C1 segment of cervical spinal cord (tissue), 14 donors: ENCODE measurements around the gene RLN2.
"Not testable (repeated sequence)": the region's sequence is repeated elsewhere in the genome, so short reads cannot be mapped to it uniquely, and the experiment has no call there.

Experiments used
- DNase-seq, 14 donors: peaks; one replicate each; lab custom pipeline; 2025; lab: John Stamatoyannopoulos, UW

RLN2 gene

DNA sequence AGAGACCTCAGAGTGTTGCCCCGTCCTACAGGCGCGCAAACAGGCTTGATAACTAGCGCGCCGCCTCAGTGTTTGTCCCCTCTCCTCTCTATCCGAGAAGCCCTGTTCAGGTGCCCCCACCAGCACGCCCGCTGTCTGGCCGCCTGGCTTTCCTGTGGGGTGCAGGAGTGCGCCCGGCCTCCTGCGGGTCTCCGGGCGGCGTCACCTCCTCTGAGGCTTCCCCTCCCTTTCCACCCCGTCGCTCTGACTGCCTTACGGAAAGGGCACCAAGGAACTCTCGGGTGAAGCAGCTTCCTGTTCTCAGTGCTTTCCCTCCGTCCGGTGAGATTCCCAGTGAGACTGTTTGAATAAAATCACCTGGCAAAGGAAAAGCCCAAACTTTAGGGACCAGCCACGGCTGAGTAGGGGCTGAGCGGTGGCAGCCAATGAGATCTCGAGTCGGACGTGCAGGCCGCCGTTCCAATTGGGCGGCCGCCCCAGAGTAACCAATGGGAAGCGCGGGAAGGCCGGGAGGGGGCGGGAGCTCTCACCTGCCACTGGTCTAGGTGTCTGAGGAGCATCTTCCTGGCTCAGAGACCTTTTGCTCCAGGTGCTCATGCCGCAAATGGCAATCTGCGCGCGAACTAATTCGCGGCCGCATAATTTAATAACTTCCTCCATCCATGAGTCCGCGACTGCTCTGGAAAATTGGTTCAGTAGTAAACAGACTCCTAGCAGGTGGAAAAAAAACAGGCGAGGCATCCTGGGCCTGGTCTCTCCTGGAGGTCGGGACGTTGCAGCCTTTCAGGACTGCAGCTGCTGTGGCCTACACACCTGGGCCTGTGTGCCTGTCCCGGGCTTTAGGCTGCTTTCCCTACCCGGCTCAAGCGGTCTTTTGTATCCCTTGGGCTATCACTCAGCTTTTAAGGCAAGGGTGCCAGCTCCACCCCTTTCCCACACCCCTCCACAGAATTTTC is at the start of gene RLN2:
RLN2 (minus strand) TSS at position 877 of the 956 bp plus-strand sequence; CDS start at position 741, 136 bp downstream.
- DNase-seq, result peak in 4 of 14 donors; percentile 4 to 20 (median 12)

GRCh38 chr9:5354184-5354583 is 49.7 kb upstream of the RLN2 start:
- DNase-seq, result no peak

DNA sequence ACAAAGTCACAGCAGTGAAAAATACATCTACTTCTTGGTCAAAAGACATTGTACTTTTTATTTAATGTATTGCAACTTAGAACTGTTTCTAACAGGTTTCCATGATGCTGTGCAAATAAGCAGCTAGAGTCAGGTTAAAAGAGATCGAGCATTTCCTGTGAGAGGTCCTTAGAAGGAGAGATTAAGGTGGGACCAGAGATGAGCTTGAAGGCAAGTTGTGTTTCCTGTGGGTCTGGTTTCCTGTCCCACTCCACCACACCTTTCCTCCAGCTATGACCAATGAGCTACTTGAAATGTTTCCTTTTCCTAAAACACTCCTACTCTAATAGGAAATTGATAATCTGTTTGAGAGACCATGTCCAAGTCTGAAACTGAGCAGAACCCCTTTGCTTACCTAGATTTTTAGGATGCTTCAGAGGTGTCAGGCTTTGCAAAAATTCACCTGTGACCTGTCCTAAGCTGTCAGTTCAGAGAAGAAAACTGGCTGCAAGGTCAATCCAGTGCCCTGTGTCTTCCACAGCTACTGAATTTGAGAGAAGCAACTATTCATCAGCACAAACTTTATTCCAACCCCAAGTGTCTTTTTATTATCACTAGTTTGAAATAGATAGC is 48.2 kb upstream of the RLN2 start:
- no peak for DNase-seq

DNA sequence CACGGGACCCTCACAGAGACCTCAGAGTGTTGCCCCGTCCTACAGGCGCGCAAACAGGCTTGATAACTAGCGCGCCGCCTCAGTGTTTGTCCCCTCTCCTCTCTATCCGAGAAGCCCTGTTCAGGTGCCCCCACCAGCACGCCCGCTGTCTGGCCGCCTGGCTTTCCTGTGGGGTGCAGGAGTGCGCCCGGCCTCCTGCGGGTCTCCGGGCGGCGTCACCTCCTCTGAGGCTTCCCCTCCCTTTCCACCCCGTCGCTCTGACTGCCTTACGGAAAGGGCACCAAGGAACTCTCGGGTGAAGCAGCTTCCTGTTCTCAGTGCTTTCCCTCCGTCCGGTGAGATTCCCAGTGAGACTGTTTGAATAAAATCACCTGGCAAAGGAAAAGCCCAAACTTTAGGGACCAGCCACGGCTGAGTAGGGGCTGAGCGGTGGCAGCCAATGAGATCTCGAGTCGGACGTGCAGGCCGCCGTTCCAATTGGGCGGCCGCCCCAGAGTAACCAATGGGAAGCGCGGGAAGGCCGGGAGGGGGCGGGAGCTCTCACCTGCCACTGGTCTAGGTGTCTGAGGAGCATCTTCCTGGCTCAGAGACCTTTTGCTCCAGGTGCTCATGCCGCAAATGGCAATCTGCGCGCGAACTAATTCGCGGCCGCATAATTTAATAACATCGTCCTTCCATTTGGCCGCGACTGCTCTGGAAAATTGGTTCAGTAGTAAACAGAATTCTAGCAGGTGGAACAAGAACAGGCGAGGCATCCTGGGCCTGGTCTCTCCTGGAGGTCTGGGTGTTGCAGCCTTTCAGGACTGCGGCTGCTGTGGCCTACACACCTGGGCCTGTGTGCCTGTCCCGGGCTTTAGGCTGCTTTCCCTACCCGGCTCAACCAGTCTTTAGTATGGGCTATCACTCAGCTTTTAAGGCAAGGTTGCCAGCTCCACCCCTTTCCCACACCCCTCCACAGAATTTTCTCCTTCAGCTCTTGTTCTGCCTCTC is 34.8 kb upstream of the RLN2 start, which contains the start of gene RLN1:
RLN1 (minus strand) TSS at position 885 of the 990 bp plus-strand sequence; CDS start at position 755, 130 bp downstream.
- peak in 5 of 14 donors; percentile 2 to 15 (median 5) for DNase-seq

DNA sequence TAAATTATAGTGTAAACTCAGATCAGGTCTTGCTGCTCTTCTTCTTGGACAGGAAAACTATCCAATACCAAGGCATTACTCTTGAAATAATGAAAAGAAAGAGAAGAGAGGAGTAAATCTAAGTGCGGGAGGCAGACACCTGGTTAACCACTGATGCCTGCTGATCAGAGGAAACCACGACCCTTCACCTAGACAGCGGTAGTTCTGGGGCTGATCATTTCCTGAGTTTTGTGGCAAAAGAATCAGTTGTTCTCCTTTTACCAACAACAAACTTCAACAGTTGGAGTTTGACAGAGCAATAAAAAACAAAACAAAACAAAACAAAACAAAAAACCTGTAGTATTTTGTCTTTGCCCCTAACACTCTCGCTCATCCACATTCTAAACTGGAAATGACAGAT is 32.2 kb upstream of the RLN2 start:
- DNase-seq, result no peak

DNA sequence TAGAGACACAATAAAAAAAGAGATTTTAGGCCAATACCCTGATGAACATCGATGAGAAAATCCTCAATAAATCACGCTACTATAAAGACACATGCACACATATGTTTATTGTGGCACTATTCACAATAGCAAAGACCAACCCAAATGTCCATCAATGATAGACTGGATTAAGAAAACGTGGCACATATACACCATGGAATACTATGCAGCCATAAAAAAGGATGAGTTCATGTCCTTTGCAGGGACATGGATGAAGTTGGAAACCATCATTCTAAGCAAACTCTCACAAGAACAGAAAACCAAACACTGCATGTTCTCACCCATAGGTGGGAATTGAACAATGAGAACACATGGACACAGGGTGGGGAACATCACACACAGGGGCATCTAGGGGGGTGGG is 26.8 kb upstream of the RLN2 start:
- not testable (repeated sequence) for DNase-seq

- no peak for DNase-seq
Observed at GRCh38 chr9:5326893-5327548, 22.5 kb upstream of the RLN2 start.

GRCh38 chr9:5326187-5326586 is 21.7 kb upstream of the RLN2 start:
- no peak for DNase-seq

DNA sequence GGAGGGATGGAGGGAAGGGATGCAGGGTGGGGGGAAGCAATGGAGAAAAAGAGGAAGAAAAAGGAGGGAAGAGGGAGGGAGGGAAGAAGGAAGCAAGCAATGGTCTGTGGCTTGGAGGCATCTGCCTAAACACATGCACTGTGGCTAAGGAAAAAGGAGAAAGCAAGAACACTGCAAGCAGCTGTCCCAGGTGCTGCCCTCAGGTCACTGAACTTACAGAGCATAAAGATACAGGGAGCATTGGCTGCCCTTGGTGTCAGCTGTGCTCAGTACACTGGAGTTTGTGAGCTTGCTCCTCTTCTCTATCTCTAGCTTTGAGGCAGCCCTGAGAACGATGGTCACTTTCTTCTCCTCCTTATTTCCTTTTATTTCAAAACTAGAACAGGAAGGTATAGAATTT is 17.1 kb upstream of the RLN2 start:
- not testable (repeated sequence) for DNase-seq

DNA sequence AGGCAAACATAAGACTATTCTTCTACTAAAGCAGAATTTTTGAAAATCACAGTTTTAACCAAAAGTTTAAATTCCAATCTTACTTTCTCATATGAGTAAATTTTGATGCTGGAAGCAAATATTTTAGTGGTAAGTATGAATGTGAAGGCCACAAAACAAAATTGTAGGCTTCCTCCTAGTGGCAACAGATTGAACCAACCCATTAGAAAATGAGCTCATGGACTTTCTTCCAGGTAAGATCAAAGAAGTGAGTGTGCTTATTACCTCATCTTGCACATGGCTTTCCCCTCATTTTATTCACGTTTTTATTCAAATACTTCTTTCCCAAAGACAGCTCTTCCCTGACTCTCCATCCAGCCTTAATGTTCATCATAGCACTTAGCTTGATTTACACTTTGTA is 16.5 kb upstream of the RLN2 start:
- no peak for DNase-seq

DNA sequence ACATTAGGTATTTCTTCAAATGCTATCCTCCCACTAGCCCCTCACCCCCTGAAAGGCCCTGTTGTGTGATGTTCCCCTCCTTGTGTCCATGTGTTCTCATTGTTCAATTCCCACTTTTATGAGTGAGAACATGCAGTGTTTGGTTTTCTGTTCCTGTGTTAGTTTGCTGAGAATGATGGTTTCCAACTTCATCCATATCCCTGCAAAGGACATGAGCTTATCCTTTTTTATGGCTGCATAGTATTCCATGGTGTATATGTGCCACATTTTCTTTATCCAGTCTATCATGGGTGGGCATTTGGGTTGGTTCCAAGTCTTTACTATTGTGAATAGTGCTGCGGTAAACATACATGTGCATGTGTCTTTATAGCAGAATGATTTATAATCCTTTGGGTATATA is 11.9 kb upstream of the RLN2 start:
- DNase-seq, result not testable (repeated sequence)

DNA sequence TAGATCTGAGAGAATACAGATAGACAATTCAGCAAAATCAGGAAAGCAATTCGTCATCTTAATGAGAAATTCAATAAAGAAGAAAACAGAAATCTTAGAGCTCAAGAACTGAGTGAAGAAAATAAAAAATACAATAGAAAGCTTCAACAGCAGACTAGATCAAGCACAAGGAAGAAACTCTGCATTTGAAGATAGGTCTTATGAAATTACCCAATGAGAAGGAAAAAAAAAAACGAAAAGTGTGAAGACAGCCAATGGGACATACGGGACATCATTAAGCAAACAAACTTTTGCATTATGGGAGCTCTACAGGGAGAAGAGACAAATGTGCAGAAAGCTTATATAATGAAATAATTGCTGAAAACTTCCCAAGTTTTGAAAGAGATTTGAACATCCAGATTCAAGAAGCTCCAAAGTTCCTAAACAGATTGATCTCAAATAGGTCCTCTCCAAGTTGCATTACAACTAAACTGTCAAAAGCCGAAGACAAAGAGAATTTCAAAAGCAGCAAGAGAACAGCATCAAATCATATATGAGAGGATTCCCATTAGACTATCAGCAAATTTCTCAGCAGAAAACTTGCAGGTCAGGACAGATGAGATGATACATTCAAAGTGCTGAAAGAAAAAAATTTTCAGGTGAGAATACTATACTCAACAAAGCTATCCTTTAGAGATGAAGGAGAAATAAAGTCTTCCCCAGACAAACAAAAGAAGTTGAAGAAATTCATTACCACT is 10.8 kb upstream of the RLN2 start:
- DNase-seq, result no peak

DNA sequence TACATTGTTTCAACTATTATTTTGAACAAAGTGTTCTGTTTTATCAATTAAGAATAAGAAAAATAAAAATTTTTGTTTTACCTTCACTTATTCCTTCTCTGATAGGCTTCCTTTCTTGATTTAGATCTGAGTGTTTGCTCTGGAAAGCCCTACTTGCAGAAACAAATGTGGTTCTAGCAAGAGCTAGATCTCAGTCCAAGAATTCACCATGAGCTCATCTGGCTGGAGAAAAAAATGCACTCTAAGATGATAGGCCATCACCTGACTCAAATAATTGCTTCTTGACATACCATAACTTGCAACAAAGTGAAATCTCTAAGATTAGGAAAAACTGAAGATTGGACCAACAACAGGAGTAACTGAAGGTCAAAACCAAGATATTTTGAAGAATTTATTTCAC is 6.3 kb upstream of the RLN2 start:
- DNase-seq, result no peak

GRCh38 chr9:5305741-5306140 is 1.2 kb upstream of the RLN2 start:
- no peak for DNase-seq

GRCh38 chr9:5301544-5301943 is 3.0 kb downstream of the RLN2 start:
- DNase-seq, result no peak

GRCh38 chr9:5292141-5292540 is 12.4 kb downstream of the RLN2 start:
- no peak for DNase-seq

- no peak for DNase-seq
Observed at GRCh38 chr9:5288591-5288990, 15.9 kb downstream of the RLN2 start.

DNA sequence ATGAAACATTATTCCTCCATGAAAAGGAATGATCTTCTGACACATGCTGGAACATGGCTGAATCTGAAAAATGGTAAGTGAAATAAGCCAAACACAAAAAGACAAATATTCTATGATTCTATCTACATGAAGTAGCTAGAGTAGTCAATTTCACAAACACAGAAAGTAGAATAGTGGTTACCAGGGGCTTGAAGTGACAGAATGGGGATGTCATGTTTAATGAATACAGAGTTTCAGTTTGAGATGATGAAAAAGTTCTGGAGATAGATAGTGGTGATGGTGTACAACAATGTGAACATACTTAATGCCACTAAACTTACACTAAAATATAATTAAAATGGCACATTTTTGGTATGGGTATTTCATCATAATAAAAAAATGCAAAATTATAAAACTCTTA is 18.3 kb downstream of the RLN2 start:
- DNase-seq, result no peak

DNA sequence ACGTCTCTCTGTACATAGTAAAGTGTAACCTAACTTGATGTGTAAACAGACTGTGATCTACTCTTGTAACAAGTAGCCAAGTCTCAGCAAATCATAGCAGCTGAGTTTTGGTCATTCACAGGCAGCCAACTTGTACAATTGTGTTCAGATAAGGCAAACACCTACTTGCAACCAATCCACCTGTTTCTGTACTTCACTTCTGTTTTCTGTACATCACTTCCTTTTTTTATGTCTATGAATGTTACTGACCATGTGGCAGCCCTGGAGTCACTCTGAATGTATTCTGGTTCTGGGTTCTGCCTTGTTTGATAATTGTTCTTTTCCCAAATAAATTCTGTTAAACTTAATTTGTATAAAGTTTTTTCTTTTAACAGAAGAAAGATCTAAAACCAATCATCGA is 26.0 kb downstream of the RLN2 start:
- no peak for DNase-seq

DNA sequence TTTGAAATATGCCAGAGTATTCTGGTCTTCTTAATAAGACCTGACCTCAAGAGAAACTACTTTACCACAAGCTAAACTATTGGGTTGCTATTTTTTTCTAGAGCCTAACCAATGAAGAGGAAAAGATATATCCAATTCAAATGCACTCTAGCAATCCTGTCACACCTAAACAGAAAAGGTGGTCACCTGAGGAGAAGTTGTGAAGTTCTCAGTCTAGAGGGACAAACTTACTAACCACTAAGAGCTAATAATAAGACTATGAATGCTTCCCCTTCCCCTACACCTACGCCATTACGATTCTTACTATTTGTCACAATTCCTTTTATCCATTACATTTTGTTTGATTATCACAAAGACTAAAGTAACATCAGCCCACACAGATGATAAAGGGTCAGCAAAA is 29.7 kb downstream of the RLN2 start:
- DNase-seq, result no peak
